SH-SY5Y (cell line): ENCODE results near the gene ZDHHC22.

Source experiments
- GATA2 ChIP-seq: IDR thresholded peaks from 2 replicates; pipeline ENCODE4 v1.6.1; 2011; ENCODE audit warnings: mild to moderate bottlenecking, low read depth, low read length
- GATA3 ChIP-seq: IDR thresholded peaks from 2 replicates; pipeline ENCODE4 v1.6.1; 2011; ENCODE audit warnings: low read depth, mild to moderate bottlenecking, low read length, moderate library complexity

DNA sequence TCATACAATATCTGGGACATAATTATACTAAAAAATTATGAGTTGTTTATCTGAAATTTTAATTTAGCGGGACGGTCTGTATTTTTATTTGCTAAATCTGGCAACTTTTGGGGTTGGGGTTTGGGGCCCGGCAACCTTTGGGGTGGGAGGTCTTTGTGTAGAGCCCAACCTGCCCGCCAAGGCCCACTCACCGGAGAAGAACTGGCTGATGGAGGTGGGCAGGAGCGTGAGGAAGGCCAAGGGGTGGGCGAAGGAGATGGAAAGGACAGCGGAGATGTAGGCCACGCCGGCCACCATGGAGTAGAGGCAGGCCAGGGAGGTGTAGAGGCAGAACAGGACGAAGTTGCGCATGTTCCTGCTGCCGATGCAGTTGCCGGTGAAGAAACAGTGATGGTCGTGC, 2.6 kb downstream of the ZDHHC22 start:
- TF ChIP-seq GATA2, result no peak
- no peak for TF ChIP-seq GATA3
